ENCODE measurements around the gene SLAMF8. TPM values are rescaled to one million over a fixed set of nuclear protein-coding genes. Genes with fewer than 3 reads are reported as not detected.

The SLAMF8 gene
- polyA plus RNA-seq, 1 experiment, result not detected

DNA sequence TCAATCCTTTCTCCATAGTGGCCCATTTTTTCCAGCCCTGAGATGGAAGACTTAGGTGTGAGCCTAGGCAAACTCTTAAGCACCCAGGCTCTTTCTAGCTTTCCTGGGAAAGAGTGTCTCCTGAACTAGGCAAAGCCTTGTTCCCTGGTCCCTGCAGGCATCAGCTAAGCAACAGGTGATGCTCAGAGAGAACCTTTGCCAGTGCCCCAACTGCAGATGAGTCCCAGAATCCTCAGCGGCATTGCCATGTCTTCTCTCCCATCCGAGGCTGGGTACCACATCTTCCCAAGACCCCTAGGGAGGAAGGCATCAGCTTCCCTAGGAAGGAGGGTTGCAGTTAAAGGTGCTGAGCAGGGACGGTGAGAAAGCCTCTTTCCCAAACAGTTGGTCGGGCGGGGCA, 44.0 kb downstream of the SLAMF8 start:
- TF ChIP-seq, protein P1, sequence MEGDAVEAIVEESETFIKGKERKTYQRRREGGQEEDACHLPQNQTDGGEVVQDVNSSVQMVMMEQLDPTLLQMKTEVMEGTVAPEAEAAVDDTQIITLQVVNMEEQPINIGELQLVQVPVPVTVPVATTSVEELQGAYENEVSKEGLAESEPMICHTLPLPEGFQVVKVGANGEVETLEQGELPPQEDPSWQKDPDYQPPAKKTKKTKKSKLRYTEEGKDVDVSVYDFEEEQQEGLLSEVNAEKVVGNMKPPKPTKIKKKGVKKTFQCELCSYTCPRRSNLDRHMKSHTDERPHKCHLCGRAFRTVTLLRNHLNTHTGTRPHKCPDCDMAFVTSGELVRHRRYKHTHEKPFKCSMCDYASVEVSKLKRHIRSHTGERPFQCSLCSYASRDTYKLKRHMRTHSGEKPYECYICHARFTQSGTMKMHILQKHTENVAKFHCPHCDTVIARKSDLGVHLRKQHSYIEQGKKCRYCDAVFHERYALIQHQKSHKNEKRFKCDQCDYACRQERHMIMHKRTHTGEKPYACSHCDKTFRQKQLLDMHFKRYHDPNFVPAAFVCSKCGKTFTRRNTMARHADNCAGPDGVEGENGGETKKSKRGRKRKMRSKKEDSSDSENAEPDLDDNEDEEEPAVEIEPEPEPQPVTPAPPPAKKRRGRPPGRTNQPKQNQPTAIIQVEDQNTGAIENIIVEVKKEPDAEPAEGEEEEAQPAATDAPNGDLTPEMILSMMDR (IDR thresholded peaks at IDR 0.05; ENCODE audit: low read depth, low read length), result no peak
- H3K27me3 ChIP-seq (ENCODE audit: control insufficient read depth, insufficient read depth, low read length), result no peaks in the 10 kb centered on the region
- ChIA-PET POLR2A (no interaction called here), CTCF (interaction anchor here (6.3 kb wide), 1 partner anchor 19 kb away, joined by 28 read pairs; no protein-coding TSS in a partner anchor)
- H3K9me3 ChIP-seq (ENCODE audit: control insufficient read depth, insufficient read depth, low read length), result no peaks in the 10 kb centered on the region
- no peak for DNase-seq (ENCODE audit: low read depth, low spot score)
- H3K27ac ChIP-seq (ENCODE audit: low read depth, low read length), result no peak overlapping the region
- H3K4me3 ChIP-seq (ENCODE audit: low read depth, low read length), result no peak overlapping the region

DNA sequence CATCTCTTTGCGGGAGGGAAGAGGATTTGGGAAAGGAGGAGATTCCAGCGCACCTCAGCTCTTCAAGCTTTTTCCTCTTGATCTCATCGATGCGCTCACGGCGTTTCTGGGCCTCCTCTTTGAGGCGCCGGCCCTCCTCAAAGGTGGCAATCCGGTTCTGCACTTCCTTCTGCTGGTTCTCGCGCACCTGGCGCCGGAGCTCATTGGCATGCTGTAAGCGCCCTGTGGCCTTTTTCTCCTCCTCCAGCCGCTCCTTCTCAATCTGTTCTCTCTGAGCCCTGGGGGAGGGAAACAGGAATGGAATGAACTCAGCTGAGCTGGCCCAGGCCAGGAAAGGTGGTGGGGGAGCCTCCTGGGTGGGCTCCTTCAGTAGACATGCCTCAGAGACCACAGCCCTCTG, 46.2 kb downstream of the SLAMF8 start:
- DNase-seq (ENCODE audit: low read depth, low spot score), result no peak
- ChIA-PET CTCF (interaction anchor here (0.6 to 6.3 kb wide), 4 partner anchors 17 to 228 kb away, joined by 3 to 28 read pairs (median 5); no protein-coding TSS in a partner anchor), POLR2A (interaction anchor here (1.4 kb wide), 1 partner anchor 19 kb away, joined by 5 read pairs; no protein-coding TSS in a partner anchor)
- Histone ChIP-seq H3K4me3 (ENCODE audit: low read depth, low read length) (no peak overlapping the region), H3K9me3 (ENCODE audit: control insufficient read depth, insufficient read depth, low read length) (no peaks in the 10 kb centered on the region), H3K27ac (ENCODE audit: low read depth, low read length) (no peak overlapping the region), H3K27me3 (ENCODE audit: control insufficient read depth, insufficient read depth, low read length) (no peaks in the 10 kb centered on the region)
- TF ChIP-seq, protein P1 (IDR thresholded peaks at IDR 0.05; ENCODE audit: low read depth, low read length), result no peak

DNA sequence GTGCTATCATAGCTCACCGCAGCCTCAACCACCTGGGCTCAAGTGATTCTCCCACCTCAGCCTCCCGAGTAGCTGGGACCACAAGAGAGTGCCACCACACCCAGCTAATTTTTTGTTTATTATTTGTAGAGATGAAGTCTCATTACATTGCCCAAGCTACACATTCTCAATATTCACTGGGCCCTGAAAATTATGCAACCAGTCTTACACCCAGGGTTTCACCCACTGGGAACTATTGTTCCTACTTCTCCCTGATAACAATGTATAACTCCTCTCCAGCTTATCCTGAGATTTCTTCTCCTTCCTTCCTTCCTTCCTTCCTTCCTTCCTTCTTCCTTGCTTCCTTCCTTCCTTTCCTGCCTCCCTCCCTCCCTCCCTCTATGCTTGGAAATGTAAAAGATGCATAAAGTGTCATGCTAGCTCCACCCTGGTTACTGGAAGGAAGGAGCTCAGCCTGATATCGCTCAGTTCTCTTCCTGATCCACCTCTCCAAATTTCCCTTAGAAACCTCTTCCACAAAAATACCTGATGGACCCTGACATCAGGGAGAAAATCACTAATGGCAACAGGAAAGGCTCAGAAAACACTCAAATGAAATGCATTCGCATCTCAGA, 47.0 kb downstream of the SLAMF8 start:
- Histone ChIP-seq H3K27ac (ENCODE audit: low read depth, low read length) (no peak overlapping the region), H3K27me3 (ENCODE audit: control insufficient read depth, insufficient read depth, low read length) (no peaks in the 10 kb centered on the region), H3K4me3 (ENCODE audit: low read depth, low read length) (no peak overlapping the region), H3K9me3 (ENCODE audit: control insufficient read depth, insufficient read depth, low read length) (no peaks in the 10 kb centered on the region)
- TF ChIP-seq, protein P1 (IDR thresholded peaks at IDR 0.05; ENCODE audit: low read depth, low read length), result no peak
- no peak for DNase-seq (ENCODE audit: low read depth, low spot score)
- CTCF ChIA-PET, result interaction anchor here (1.1 to 6.3 kb wide), 3 partner anchors 17 to 659 kb away, joined by 3 to 28 read pairs (median 6); no protein-coding TSS in a partner anchor
- POLR2A ChIA-PET, result interaction anchor here (1.4 kb wide), 1 partner anchor 20 kb away, joined by 5 read pairs; no protein-coding TSS in a partner anchor

DNA sequence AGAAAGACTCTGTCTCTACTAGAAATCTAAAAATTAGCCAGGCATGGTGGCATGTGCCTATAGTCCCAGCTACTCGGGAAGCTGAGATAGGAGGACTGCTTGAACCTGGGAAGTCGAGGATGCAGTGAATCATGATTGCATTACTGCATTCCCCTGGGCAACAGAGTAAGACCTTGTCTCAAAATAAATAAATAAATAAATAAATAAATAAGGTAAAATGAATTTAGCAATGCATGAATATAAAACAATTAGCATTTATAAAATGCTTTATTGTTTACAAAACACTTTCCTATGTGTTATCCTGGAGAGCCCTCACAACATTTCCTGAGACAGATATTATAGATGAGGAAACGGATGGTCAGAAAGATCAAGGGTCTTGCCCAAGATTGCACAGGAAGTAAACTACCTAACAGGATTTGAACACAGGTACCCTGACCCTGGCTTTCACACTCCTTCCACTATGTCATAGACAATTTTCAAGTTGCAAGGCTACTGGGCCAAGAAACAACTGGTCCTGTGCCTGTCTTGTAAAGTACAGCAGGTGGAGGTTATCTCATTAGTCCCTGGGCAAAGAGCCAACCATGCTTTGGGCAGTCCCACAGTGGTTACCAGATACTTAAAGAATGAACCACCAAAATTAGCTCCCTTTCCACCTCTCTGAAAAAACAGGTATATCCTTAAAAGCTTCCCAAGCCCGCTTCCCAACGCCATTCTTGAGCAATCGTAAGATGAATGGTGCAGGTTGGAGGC, 51.2 kb downstream of the SLAMF8 start:
- TF ChIP-seq, protein P1 (IDR thresholded peaks at IDR 0.05; ENCODE audit: low read depth, low read length), result no peak
- H3K4me3 ChIP-seq (ENCODE audit: low read depth, low read length), result no peak overlapping the region
- no peaks in the 10 kb centered on the region for H3K9me3 ChIP-seq (ENCODE audit: control insufficient read depth, insufficient read depth, low read length)
- DNase-seq (ENCODE audit: low read depth, low spot score), result no peak
- ChIA-PET CTCF (interaction anchor here (1.4 to 3.5 kb wide), 3 partner anchors 26 to 130 kb away, joined by 4 to 10 read pairs (median 8); partner anchors contain the start of gene DUSP23), POLR2A (no interaction called here)
- no peak overlapping the region for H3K27ac ChIP-seq (ENCODE audit: low read depth, low read length)
- no peaks in the 10 kb centered on the region for H3K27me3 ChIP-seq (ENCODE audit: control insufficient read depth, insufficient read depth, low read length)

DNA sequence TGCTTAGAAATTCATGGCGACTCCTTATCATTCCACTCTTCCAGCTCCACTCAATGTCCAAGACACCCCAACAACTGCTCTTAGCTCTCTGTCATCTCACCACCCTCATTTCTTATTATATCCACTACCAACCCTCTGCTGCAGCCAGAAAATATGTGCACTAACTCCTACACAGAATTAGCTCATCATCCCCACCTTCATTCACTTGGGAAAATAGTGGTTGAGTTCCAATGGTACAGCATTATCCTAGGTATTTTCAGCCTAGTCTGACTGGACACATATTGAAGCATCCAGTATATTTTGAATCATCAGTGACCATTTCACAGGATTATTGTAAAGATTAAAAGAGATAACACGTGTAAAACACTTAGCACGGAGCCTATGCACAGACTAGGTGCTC, 52.5 kb downstream of the SLAMF8 start:
- Histone ChIP-seq H3K4me3 (ENCODE audit: low read depth, low read length) (no peak overlapping the region), H3K9me3 (ENCODE audit: control insufficient read depth, insufficient read depth, low read length) (no peaks in the 10 kb centered on the region), H3K27ac (ENCODE audit: low read depth, low read length) (no peak overlapping the region), H3K27me3 (ENCODE audit: control insufficient read depth, insufficient read depth, low read length) (no peaks in the 10 kb centered on the region)
- no peak for DNase-seq (ENCODE audit: low read depth, low spot score)
- TF ChIP-seq, protein P1 (IDR thresholded peaks at IDR 0.05; ENCODE audit: low read depth, low read length), result no peak
- CTCF ChIA-PET, result interaction anchor here (0.7 to 4.7 kb wide), 6 partner anchors 12 to 468 kb away, joined by 3 to 57 read pairs (median 6); partner anchors contain the start of gene DUSP23
- POLR2A ChIA-PET, result no interaction called here
